Measurements from ENCODE around the gene VTI1A. TPM values are rescaled to one million over a fixed set of nuclear protein-coding genes. Genes with fewer than 3 reads are reported as not detected.

Gene VTI1A
- polyA plus RNA-seq, 2 of the 4 experiments (the other 2 are of a cell fraction), result 17.0 to 25.3 TPM

- 99% methylated on average over 8 of the region's 10 CpGs for WGBS (ENCODE audit: missing lambda C conversion rate)
- TF ChIP-seq, protein P1, sequence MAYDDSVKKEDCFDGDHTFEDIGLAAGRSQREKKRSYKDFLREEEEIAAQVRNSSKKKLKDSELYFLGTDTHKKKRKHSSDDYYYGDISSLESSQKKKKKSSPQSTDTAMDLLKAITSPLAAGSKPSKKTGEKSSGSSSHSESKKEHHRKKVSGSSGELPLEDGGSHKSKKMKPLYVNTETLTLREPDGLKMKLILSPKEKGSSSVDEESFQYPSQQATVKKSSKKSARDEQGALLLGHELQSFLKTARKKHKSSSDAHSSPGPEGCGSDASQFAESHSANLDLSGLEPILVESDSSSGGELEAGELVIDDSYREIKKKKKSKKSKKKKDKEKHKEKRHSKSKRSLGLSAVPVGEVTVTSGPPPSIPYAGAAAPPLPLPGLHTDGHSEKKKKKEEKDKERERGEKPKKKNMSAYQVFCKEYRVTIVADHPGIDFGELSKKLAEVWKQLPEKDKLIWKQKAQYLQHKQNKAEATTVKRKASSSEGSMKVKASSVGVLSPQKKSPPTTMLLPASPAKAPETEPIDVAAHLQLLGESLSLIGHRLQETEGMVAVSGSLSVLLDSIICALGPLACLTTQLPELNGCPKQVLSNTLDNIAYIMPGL (CRISPR knock-in tag; IDR thresholded peaks at IDR 0.05; ENCODE audit: borderline replicate concordance), result no peak
- FAIRE-seq, result no peak
- ChIA-PET POLR2A (interaction anchor here (0.6 to 1.6 kb wide), 5 partner anchors 9 to 592 kb away, joined by 5 to 12 read pairs (median 5); no protein-coding TSS in a partner anchor), CTCF (interaction anchor here (0.8 to 2.4 kb wide), 3 partner anchors 89 to 123 kb away, joined by 3 to 7 read pairs (median 3); no protein-coding TSS in a partner anchor)
- Histone ChIP-seq H3K27ac (peak overlapping the region; percentile 84 to 88), H3K4me3 (0 out of 3 replicates have a peak overlapping the region, but pooled peaks have one; percentile 17), H3K4me1 (peaks cover 25% of the 10 kb centered on the region), H3K4me2 (no peak overlapping the region; the same call in 2 of the 3 replicates), H3K9me3 (peaks cover 11% of the 10 kb centered on the region)
- no peak for DNase-seq (ENCODE audit: low read depth in 1 of 2, low spot score in 1 of 2)
- ATAC-seq, result no peak
Observed at GRCh38 chr10:112810711-112811151, 363.7 kb downstream of the VTI1A start.

DNA sequence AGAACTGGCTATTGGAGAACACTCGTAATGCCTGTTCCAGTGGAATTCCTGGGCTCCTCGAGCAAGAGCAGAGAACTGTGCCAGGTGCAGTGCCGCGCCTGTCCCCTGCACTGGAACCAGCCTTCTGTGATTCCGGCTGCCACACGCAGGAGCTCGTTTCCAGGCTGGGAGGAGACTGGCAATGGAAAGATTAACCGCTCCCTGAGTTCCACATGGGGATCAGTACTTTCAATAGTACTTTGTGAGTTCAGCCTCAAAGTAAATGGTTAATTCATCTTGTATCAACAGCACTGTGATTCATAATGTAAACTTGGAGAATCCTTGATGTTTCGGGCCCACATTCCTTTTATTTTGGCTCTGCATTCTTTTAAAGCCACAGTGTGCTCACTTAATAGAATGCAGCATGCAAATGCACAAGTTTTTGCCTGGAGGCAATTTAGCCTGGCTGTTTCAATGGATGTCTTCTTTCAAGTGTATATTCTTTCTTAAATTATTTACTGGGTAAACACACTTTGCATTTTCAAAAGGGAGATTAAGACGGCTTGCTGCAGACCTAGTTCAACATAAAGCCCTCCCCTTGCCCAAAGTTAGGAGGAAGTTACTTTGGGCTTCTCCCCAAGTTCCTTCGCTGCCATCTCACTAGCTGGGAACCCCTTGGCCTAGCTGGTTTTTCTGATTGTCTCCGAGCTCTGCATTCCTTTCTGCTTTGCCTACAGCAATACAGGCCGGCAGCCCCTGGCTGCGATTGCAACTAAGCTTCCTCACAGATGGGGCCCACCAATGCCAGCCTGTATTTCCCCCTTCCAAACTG, 364.9 kb downstream of the VTI1A start:
- ATAC-seq, result peak; percentile 96 to 97
- H3K27ac ChIP-seq, result peak overlapping the region; percentile 84 to 88
- peaks cover 31% of the 10 kb centered on the region for H3K4me1 ChIP-seq
- H3K4me3 ChIP-seq, result 0 out of 3 replicates have a peak overlapping the region, but pooled peaks have one; percentile 7
- peaks cover 11% of the 10 kb centered on the region for H3K9me3 ChIP-seq
- H3K4me2 ChIP-seq, result peak overlapping the region; percentile 71
- POLR2A ChIA-PET, result interaction anchor here (0.6 to 1.6 kb wide), 7 partner anchors 10 to 590 kb away, joined by 5 to 12 read pairs (median 6); no protein-coding TSS in a partner anchor
- peak; percentile 99 for FAIRE-seq
- WGBS (ENCODE audit: missing lambda C conversion rate), result 3% methylated on average over 14 of the region's 14 CpGs
- CTCF ChIA-PET, result interaction anchor here (0.7 to 2.4 kb wide), 4 partner anchors 90 to 276 kb away, joined by 3 to 7 read pairs (median 4); no protein-coding TSS in a partner anchor
- peak; percentile 96 to 97 for DNase-seq (ENCODE audit: low read depth in 1 of 2, low spot score in 1 of 2)
- TF ChIP-seq HOXA7 (CRISPR knock-in tag; IDR thresholded peaks at IDR 0.05) (no peak), CBX2 (IDR thresholded peaks at IDR 0.05; ENCODE audit: borderline replicate concordance, low read depth) (no peak), PHF8 (IDR thresholded peaks at IDR 0.05; ENCODE audit: borderline replicate concordance, low read depth) (no peak), ZC3H11A (IDR thresholded peaks at IDR 0.05) (no peak), SMC3 (IDR thresholded peaks at IDR 0.05) (peak; percentile 63), CHD2 (IDR thresholded peaks at IDR 0.05; ENCODE audit: low read length, partially characterized antibody) (no peak), JUN (IDR thresholded peaks at IDR 0.05) (peak; percentile 94 to 96), KDM5A (IDR thresholded peaks at IDR 0.05) (no peak), EP300 (IDR thresholded peaks at IDR 0.05) (peak; percentile 82 to 89; a peak in 4 of 5 replicates), ZFP36 (IDR thresholded peaks at IDR 0.05; ENCODE audit: borderline replicate concordance, partially characterized antibody) (peak; percentile 47), TFCP2L1 (CRISPR knock-in tag; IDR thresholded peaks at IDR 0.05) (no peak), PBX3 (IDR thresholded peaks at IDR 0.05) (peak; percentile 81), TP53 (CRISPR knock-in tag; IDR thresholded peaks at IDR 0.05) (no peak), MAFK (IDR thresholded peaks at IDR 0.05; ENCODE audit: partially characterized antibody) (no peak), FOSL2 (IDR thresholded peaks at IDR 0.05) (peak; percentile 98), FOSL2 (CRISPR knock-in tag; IDR thresholded peaks at IDR 0.05) (peak; percentile 99), BHLHE40 (IDR thresholded peaks at IDR 0.05; ENCODE audit: low read depth, low read length) (no peak), MAZ (IDR thresholded peaks at IDR 0.05; ENCODE audit: borderline replicate concordance, low read depth, low read length) (no peak), FOXS1 (CRISPR knock-in tag; IDR thresholded peaks at IDR 0.05) (peak; percentile 98), JUNB (IDR thresholded peaks at IDR 0.05) (peak; percentile 98), HDAC2 (IDR thresholded peaks at IDR 0.05) (no peak), MYC (IDR thresholded peaks at IDR 0.05; ENCODE audit: borderline replicate concordance, low read length) (no peak), RAD21 (conservative IDR thresholded peaks at IDR 0.05 in 1 of 2, IDR thresholded peaks at IDR 0.05 in 1 of 2) (peak; percentile 51 to 67)
- TF ChIP-seq, protein P2, sequence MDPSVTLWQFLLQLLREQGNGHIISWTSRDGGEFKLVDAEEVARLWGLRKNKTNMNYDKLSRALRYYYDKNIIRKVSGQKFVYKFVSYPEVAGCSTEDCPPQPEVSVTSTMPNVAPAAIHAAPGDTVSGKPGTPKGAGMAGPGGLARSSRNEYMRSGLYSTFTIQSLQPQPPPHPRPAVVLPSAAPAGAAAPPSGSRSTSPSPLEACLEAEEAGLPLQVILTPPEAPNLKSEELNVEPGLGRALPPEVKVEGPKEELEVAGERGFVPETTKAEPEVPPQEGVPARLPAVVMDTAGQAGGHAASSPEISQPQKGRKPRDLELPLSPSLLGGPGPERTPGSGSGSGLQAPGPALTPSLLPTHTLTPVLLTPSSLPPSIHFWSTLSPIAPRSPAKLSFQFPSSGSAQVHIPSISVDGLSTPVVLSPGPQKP (IDR thresholded peaks at IDR 0.05; ENCODE audit: low read depth, low read length), result no peak
- TF ChIP-seq, protein P3, sequence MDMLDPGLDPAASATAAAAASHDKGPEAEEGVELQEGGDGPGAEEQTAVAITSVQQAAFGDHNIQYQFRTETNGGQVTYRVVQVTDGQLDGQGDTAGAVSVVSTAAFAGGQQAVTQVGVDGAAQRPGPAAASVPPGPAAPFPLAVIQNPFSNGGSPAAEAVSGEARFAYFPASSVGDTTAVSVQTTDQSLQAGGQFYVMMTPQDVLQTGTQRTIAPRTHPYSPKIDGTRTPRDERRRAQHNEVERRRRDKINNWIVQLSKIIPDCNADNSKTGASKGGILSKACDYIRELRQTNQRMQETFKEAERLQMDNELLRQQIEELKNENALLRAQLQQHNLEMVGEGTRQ (IDR thresholded peaks at IDR 0.05), result no peak
- TF ChIP-seq, protein P4, sequence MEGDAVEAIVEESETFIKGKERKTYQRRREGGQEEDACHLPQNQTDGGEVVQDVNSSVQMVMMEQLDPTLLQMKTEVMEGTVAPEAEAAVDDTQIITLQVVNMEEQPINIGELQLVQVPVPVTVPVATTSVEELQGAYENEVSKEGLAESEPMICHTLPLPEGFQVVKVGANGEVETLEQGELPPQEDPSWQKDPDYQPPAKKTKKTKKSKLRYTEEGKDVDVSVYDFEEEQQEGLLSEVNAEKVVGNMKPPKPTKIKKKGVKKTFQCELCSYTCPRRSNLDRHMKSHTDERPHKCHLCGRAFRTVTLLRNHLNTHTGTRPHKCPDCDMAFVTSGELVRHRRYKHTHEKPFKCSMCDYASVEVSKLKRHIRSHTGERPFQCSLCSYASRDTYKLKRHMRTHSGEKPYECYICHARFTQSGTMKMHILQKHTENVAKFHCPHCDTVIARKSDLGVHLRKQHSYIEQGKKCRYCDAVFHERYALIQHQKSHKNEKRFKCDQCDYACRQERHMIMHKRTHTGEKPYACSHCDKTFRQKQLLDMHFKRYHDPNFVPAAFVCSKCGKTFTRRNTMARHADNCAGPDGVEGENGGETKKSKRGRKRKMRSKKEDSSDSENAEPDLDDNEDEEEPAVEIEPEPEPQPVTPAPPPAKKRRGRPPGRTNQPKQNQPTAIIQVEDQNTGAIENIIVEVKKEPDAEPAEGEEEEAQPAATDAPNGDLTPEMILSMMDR (IDR thresholded peaks at IDR 0.05), result no peak
- TF ChIP-seq, protein P5, sequence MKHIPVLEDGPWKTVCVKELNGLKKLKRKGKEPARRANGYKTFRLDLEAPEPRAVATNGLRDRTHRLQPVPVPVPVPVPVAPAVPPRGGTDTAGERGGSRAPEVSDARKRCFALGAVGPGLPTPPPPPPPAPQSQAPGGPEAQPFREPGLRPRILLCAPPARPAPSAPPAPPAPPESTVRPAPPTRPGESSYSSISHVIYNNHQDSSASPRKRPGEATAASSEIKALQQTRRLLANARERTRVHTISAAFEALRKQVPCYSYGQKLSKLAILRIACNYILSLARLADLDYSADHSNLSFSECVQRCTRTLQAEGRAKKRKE (CRISPR knock-in tag; IDR thresholded peaks at IDR 0.05; ENCODE audit: low read depth), result no peak

Measured in A549 (cell line).